PC-3 (cell line): ENCODE results near the gene STK32C. TPM values are rescaled to one million over a fixed set of nuclear protein-coding genes. Genes with fewer than 3 reads are reported as not detected.
A peak's percentile ranks its signal among the peaks of the same experiment; 100 is the strongest.

Source experiments
- ATAC-seq: fragments of 200-7000 bp; cut with Tn5 transposase; 2 replicates; pipeline ENCODE4 v1.9.1; 2020; ENCODE audit warnings: mild to moderate bottlenecking, moderate library complexity
- BruUV-seq: library from RNA; stranded (reverse); fragments of 400-500 nt; replicated peaks from 2 replicates; lab custom pipeline; 2021; lab: Mats Ljungman, UMichigan
- CTCF ChIA-PET: fragments of 300-600 bp; sonication (Branson Sonifier 250); formaldehyde crosslinking; loops from one replicate; lab custom pipeline; 2022; ENCODE audit warnings: antibody characterized with exemption; lab: Charles Lee
- POLR2A ChIA-PET: fragments of 300-600 bp; sonication (Branson Sonifier 250); formaldehyde crosslinking; loops from one replicate; lab custom pipeline; 2022; ENCODE audit warnings: antibody characterized with exemption; ENCODE audit not compliant: unreplicated experiment; lab: Charles Lee
- DNase-seq: peaks from one replicate; pipeline ENCODE4 v3.0.0-alpha.2; 2015
- H2AFZ ChIP-seq: fragments of 300-600 bp; sonication (generic); 2 replicates; pipeline ENCODE4 v1.6.0; 2016; ENCODE audit warnings: antibody characterized with exemption, low read length
- H3F3A ChIP-seq: fragments of 300-600 bp; sonication (generic); one replicate; pipeline ENCODE4 v1.6.0; 2017; ENCODE audit warnings: antibody characterized with exemption, low read length, control low read depth, mild to moderate bottlenecking; ENCODE audit not compliant: unreplicated experiment
- H3K27ac ChIP-seq: fragments of 300-600 bp; sonication (generic); 2 replicates; pipeline ENCODE4 v1.5.1; 2016; ENCODE audit warnings: mild to moderate bottlenecking, low read length
- H3K27me3 ChIP-seq: fragments of 300-600 bp; sonication (generic); 2 replicates; pipeline ENCODE4 v1.6.1; 2016; ENCODE audit warnings: low read length, mixed read lengths
- H3K36me3 ChIP-seq: fragments of 300-600 bp; sonication (generic); 2 replicates; pipeline ENCODE4 v1.6.1; 2016; ENCODE audit warnings: low read depth, mixed run types, low read length, mixed read lengths
- H3K4me1 ChIP-seq: fragments of 300-600 bp; sonication (generic); 2 replicates; pipeline ENCODE4 v1.5.1; 2016; ENCODE audit warnings: low read length; ENCODE audit not compliant: insufficient read depth
- H3K4me2 ChIP-seq: fragments of 300-600 bp; sonication (generic); 2 replicates; pipeline ENCODE4 v1.6.0; 2016; ENCODE audit warnings: low read length
- H3K4me3 ChIP-seq: fragments of 300-600 bp; sonication (generic); 2 replicates; pipeline ENCODE4 v1.5.1; 2016; ENCODE audit warnings: mild to moderate bottlenecking, low read length, mixed read lengths
- H3K79me2 ChIP-seq: fragments of 300-600 bp; sonication (generic); 2 replicates; pipeline ENCODE4 v1.6.1; 2017; ENCODE audit warnings: low read length, mixed read lengths
- H3K9ac ChIP-seq: fragments of 300-600 bp; sonication (generic); 2 replicates; pipeline ENCODE4 v1.6.0; 2016; ENCODE audit warnings: mild to moderate bottlenecking, low read length
- H3K9me2 ChIP-seq: fragments of 300-600 bp; sonication (generic); replicated peaks from 2 replicates; pipeline ENCODE4 v1.6.1; 2016; ENCODE audit warnings: mixed run types, low read length, mixed read lengths
- H3K9me3 ChIP-seq: fragments of 300-600 bp; sonication (generic); 2 replicates; pipeline ENCODE4 v1.6.1; 2016; ENCODE audit warnings: low read length, mixed read lengths
- H4K20me1 ChIP-seq: fragments of 300-600 bp; sonication (generic); 2 replicates; pipeline ENCODE4 v1.6.1; 2016; ENCODE audit warnings: low read length, mixed read lengths
- EZH2 ChIP-seq: fragments of 300-600 bp; sonication (generic); IDR thresholded peaks from one replicate; pipeline ENCODE4 v1.6.1; 2017; ENCODE audit warnings: antibody characterized with exemption, mild to moderate bottlenecking, low read length; ENCODE audit not compliant: unreplicated experiment
- EZH2phosphoT487 ChIP-seq: fragments of 300-600 bp; sonication (generic); IDR thresholded peaks from 2 replicates; pipeline ENCODE4 v1.6.1; 2018; ENCODE audit warnings: mild to moderate bottlenecking, antibody characterized with exemption, low read length, borderline replicate concordance
- intact Hi-C: fragments of 100-400 bp; cut with micrococcal nuclease; formaldehyde crosslinking; loops from 2 replicates; pipeline ENCODE4 v1.9.0; 2023
- total RNA-seq: library from RNA; depleted of rRNA; stranded (reverse); fragments of >200 nt; gene quantifications from 2 replicates; pipeline ENCODE4 v1.2.3, GENCODE V29; 2014
- TF ChIP-seq, protein P1 (sequence below): fragments of 300-600 bp; sonication (generic); conservative IDR thresholded peaks from 2 replicates; pipeline ENCODE4 v1.5.1; 2017; ENCODE audit warnings: antibody characterized with exemption, low read depth, mild to moderate bottlenecking, low read length

The STK32C gene
- total RNA-seq, 1 experiment from 2014 or later = 28.3 TPM

DNA sequence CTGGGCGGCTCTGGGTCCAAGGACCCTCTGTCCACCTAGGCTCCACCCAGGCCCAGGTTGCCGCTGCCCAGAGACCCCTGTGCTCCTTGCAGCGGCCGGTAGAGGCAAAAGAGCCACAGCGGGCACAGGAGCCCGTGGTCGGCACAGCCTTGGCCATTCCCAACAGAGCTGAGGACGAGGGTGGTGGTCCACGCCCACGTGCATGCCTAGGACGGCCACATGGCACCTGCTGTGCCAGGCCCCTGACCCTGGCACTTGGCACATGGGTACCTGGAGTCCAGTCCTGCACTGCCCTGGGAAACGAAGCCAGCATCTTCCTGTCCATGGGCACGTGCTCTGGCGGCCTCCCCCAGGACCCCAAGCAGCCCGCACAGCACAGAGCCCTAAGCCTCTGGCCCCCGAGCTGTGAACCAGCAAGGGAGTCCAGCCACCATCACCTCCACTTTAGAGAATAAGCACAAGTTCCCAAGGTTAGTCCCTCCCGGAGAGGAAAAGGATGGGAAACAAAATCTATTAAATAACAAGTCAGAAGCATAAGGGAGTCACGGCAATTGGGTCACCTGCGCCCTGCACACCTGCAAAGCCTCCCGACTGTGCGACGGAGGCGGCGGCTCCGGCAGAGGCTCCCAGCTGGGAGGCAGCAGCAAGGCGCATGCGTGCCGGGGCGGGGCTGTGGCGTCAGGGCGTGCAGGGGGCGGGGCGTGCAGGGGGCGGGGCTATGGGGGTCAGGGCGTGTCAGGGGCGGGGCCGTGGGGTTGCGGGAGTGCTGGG, 59.1 kb downstream of the STK32C start:
- Histone ChIP-seq H3K27ac (no peak overlapping the region), H3K9ac (peak overlapping the region; percentile 62), H3K4me3 (peak overlapping the region; percentile 75), H3K79me2 (0 out of 2 replicates have a peak, but pooled peaks cover 3% of the 10 kb centered on the region), H3K9me3 (no peaks in the 10 kb centered on the region), H3K9me2 (no peaks in the 10 kb centered on the region), H4K20me1 (no peaks in the 10 kb centered on the region), H3K27me3 (no peaks in the 10 kb centered on the region), H3K4me1 (peaks cover 8% of the 10 kb centered on the region; the same call in 1 of the 2 replicates), H3K36me3 (no peaks in the 10 kb centered on the region), H3K4me2 (peak overlapping the region; percentile 91), H3F3A (no peaks in the 10 kb centered on the region), H2AFZ (peak overlapping the region; percentile 67)
- ATAC-seq = peak; percentile 84
- CTCF ChIA-PET = no interaction called here
- DNase-seq = peak; percentile 61
- BruUV-seq = no TSS peak
- TF ChIP-seq EZH2phosphoT487 = no peak
- TF ChIP-seq, protein P1, sequence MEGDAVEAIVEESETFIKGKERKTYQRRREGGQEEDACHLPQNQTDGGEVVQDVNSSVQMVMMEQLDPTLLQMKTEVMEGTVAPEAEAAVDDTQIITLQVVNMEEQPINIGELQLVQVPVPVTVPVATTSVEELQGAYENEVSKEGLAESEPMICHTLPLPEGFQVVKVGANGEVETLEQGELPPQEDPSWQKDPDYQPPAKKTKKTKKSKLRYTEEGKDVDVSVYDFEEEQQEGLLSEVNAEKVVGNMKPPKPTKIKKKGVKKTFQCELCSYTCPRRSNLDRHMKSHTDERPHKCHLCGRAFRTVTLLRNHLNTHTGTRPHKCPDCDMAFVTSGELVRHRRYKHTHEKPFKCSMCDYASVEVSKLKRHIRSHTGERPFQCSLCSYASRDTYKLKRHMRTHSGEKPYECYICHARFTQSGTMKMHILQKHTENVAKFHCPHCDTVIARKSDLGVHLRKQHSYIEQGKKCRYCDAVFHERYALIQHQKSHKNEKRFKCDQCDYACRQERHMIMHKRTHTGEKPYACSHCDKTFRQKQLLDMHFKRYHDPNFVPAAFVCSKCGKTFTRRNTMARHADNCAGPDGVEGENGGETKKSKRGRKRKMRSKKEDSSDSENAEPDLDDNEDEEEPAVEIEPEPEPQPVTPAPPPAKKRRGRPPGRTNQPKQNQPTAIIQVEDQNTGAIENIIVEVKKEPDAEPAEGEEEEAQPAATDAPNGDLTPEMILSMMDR = no peak
- no peak for TF ChIP-seq EZH2
- intact Hi-C loops = no loop called here
- POLR2A ChIA-PET = no interaction called here

DNA sequence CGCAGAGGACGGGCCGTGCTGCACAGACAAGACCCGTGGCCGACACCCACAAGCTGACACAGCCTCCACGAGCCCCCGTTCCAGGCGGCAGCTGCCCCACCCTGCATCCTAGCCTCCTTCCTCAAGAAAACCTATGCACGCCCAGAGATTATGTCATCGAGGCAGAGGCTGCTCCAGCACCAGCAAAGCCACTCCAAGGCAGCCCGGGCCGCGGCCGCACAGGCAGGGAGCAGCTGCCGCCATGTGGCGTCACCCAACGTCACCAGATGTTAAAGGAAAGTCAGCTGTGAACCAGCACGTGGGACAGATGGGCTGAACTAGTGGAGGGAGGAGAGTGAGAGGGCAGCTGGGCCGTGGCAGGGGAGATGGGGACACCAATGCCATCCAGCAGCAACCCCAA, 59.8 kb downstream of the STK32C start:
- H2AFZ ChIP-seq = no peak overlapping the region
- H3K79me2 ChIP-seq = 0 out of 2 replicates have a peak, but pooled peaks cover 3% of the 10 kb centered on the region
- peak overlapping the region; percentile 75; the same call in 1 of the 2 replicates for H3K4me3 ChIP-seq
- no peaks in the 10 kb centered on the region for H3K9me2 ChIP-seq
- peaks cover 8% of the 10 kb centered on the region; the same call in 1 of the 2 replicates for H3K4me1 ChIP-seq
- H3K9ac ChIP-seq = 0 out of 2 replicates have a peak overlapping the region, but pooled peaks have one; percentile 62
- ChIA-PET POLR2A (no interaction called here), CTCF (no interaction called here)
- BruUV-seq = no TSS peak
- no peaks in the 10 kb centered on the region for H3K27me3 ChIP-seq
- H4K20me1 ChIP-seq = no peaks in the 10 kb centered on the region
- no peaks in the 10 kb centered on the region for H3K9me3 ChIP-seq
- no peaks in the 10 kb centered on the region for H3F3A ChIP-seq
- DNase-seq (no peak), ATAC-seq (no peak)
- H3K27ac ChIP-seq = no peak overlapping the region
- H3K4me2 ChIP-seq = peak overlapping the region; percentile 91; the same call in 1 of the 2 replicates
- H3K36me3 ChIP-seq = no peaks in the 10 kb centered on the region
- TF ChIP-seq, protein P1 = no peak
- TF ChIP-seq EZH2 (no peak), EZH2phosphoT487 (no peak)
- intact Hi-C loops = no loop called here

DNA sequence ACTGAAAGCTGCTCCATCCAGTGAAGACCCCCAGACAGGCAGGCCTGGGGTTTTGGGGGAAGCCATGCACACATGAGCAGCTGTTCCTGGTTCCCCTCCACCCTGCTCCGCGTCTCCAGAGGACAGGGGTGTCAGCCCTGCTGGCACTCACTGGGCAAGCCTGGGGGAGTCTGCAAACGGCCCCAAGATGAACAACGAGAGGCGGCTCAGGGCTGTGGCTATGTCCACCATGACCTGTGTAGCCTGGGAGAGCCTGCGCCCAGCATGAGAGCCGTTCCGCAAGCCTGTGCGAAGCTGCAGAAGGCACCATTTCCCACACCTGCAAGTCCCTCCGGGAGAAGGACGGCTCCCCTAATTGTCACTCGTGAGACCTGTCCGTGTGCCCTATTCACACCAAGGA, 61.5 kb downstream of the STK32C start:
- no peaks in the 10 kb centered on the region for H4K20me1 ChIP-seq
- H3K9me2 ChIP-seq = no peaks in the 10 kb centered on the region
- POLR2A ChIA-PET = no interaction called here
- peaks cover 8% of the 10 kb centered on the region; the same call in 1 of the 2 replicates for H3K4me1 ChIP-seq
- H3K27ac ChIP-seq = no peak overlapping the region
- no peaks in the 10 kb centered on the region for H3K36me3 ChIP-seq
- no peak overlapping the region for H2AFZ ChIP-seq
- CTCF ChIA-PET = no interaction called here
- BruUV-seq = no TSS peak
- ATAC-seq (no peak), DNase-seq (no peak)
- no peak overlapping the region for H3K9ac ChIP-seq
- 0 out of 2 replicates have a peak, but pooled peaks cover 3% of the 10 kb centered on the region for H3K79me2 ChIP-seq
- no peak overlapping the region for H3K4me3 ChIP-seq
- H3F3A ChIP-seq = no peaks in the 10 kb centered on the region
- no peaks in the 10 kb centered on the region for H3K9me3 ChIP-seq
- H3K27me3 ChIP-seq = no peaks in the 10 kb centered on the region
- TF ChIP-seq, protein P1 = no peak
- no peak for TF ChIP-seq EZH2phosphoT487
- TF ChIP-seq EZH2 = no peak
- no peak overlapping the region for H3K4me2 ChIP-seq
- intact Hi-C loops = no loop called here
